Endothelial cell of umbilical vein (primary cell): ENCODE data around the gene SLC25A34. TPM values are rescaled to one million over a fixed set of nuclear protein-coding genes. Genes with fewer than 3 reads are reported as not detected.
A peak's percentile ranks its signal among the peaks of the same experiment; 100 is the strongest.

Experiments used
- BruUV-seq: library from RNA; stranded (reverse); fragments of 400-500 nt; replicated peaks from 2 replicates; lab custom pipeline; 2021; lab: Mats Ljungman, UMichigan
- CTCF ChIA-PET: fragments of 300-600, 350-600 bp; sonication (Branson Sonifier 250); formaldehyde crosslinking; loops from one replicate; lab custom pipeline; 2021; ENCODE audit warnings: antibody characterized with exemption, inconsistent platforms; lab: Charles Lee
- POLR2A ChIA-PET: fragments of 300-600, 350-600 bp; sonication (Branson Sonifier 250); formaldehyde crosslinking; loops from one replicate; lab custom pipeline; 2021; ENCODE audit warnings: antibody characterized with exemption, inconsistent platforms; lab: Charles Lee
- DNase-seq: peaks from one replicate; pipeline ENCODE4 v3.0.0-alpha.2; 2011; ENCODE audit warnings: low read depth, low spot score
- FAIRE-seq: peaks from 2 replicates; lab custom pipeline; 2011; peaks lifted over from hg19 to GRCh38; lab: Jason Lieb, UNC
- H2AFZ ChIP-seq: 2 replicates; pipeline ENCODE4 v1.6.0; 2012; ENCODE audit warnings: low read depth, low read length, control low read depth, inconsistent platforms
- H3K27ac ChIP-seq: 2 replicates; pipeline ENCODE4 v1.5.1; 2011; ENCODE audit warnings: low read depth, mild to moderate bottlenecking, control low read depth, low read length, moderate library complexity; ENCODE audit not compliant: insufficient read depth
- H3K27me3 ChIP-seq, 2 experiments: 2 replicates each; pipeline versions ENCODE4 v1.6.0 to v1.6.1; 2011; ENCODE audit warnings: low read length in 2 of 2, mixed read lengths in 1 of 2; ENCODE audit not compliant: control insufficient read depth in 2 of 2, insufficient read depth in 2 of 2
- H3K36me3 ChIP-seq, 2 experiments: 2 replicates in 1 of 2; 3 replicates in 1 of 2; pipeline ENCODE4 v1.5.1; 2011; ENCODE audit warnings: low read length in 2 of 2, mild to moderate bottlenecking in 1 of 2, moderate library complexity in 1 of 2; ENCODE audit not compliant: control insufficient read depth in 2 of 2, insufficient read depth in 2 of 2; ENCODE audit errors: extremely low read depth in 1 of 2
- H3K4me1 ChIP-seq: 3 replicates; pipeline ENCODE4 v1.5.1; 2011; ENCODE audit warnings: mild to moderate bottlenecking, low read length; ENCODE audit not compliant: control insufficient read depth, insufficient read depth; ENCODE audit errors: extremely low read depth
- H3K4me2 ChIP-seq: 2 replicates; pipeline ENCODE4 v1.6.1; 2011; ENCODE audit warnings: low read length, control low read depth, mixed read lengths; ENCODE audit not compliant: insufficient read depth
- H3K4me3 ChIP-seq, 3 experiments: fragments of 200-600 bp in 1 of 3; sonication (generic), shearing (Covaris generic) in 1 of 3; replicated peaks in 1 of 3; 2 replicates each; pipeline ENCODE4 v1.5.1; 2011 to 2016; ENCODE audit warnings: control low read depth in 3 of 3, low read length in 3 of 3, mild to moderate bottlenecking in 2 of 3, inconsistent platforms in 1 of 3, low read depth in 1 of 3, moderate library complexity in 1 of 3; ENCODE audit not compliant: insufficient read depth in 1 of 3
- H3K79me2 ChIP-seq: 2 replicates; pipeline ENCODE4 v1.6.0; 2012; ENCODE audit warnings: low read length, inconsistent platforms; ENCODE audit not compliant: control insufficient read depth, insufficient read depth
- H3K9ac ChIP-seq: replicated peaks from 2 replicates; pipeline ENCODE3; 2011; ENCODE audit warnings: low read length, control low read depth; ENCODE audit not compliant: insufficient read depth; ENCODE audit errors: extremely low read depth
- H3K9me1 ChIP-seq: replicated peaks from 3 replicates; pipeline ENCODE4 v1.6.0; 2011; ENCODE audit warnings: mild to moderate bottlenecking, low read length; ENCODE audit not compliant: control insufficient read depth, insufficient read depth; ENCODE audit errors: extremely low read depth
- H3K9me3 ChIP-seq: replicated peaks from 2 replicates; pipeline ENCODE4 v1.5.1; 2012; ENCODE audit warnings: low read length, inconsistent platforms; ENCODE audit not compliant: control insufficient read depth, insufficient read depth
- H4K20me1 ChIP-seq: replicated peaks from 2 replicates; pipeline ENCODE3; 2011; ENCODE audit warnings: mild to moderate bottlenecking, low read length; ENCODE audit not compliant: control insufficient read depth, insufficient read depth; ENCODE audit errors: extremely low read depth
- FOS ChIP-seq: IDR thresholded peaks from 2 replicates; pipeline ENCODE4 v1.6.1; 2011; ENCODE audit warnings: mild to moderate bottlenecking, low read length, moderate library complexity, borderline replicate concordance; ENCODE audit not compliant: insufficient read depth
- MYC ChIP-seq: IDR thresholded peaks from one replicate; pipeline ENCODE4 v1.6.1; 2011; ENCODE audit warnings: mild to moderate bottlenecking, low read depth, low read length
- POLR2A ChIP-seq: IDR thresholded peaks from 2 replicates; pipeline ENCODE4 v1.6.1; 2012; ENCODE audit warnings: low read depth, mild to moderate bottlenecking, control low read depth, low read length
- POLR2AphosphoS5 ChIP-seq: IDR thresholded peaks from 2 replicates; pipeline ENCODE4 v1.6.1; 2012; ENCODE audit warnings: low read depth, mild to moderate bottlenecking, control low read depth, low read length, moderate library complexity; ENCODE audit not compliant: insufficient read depth
- dilution Hi-C: fragments of 300-500 bp; cut with MboI; formaldehyde crosslinking; loops from one replicate; pipeline ENCODE4 v1.15.0; 2019; ENCODE audit warnings: low sequenced_read_pairs; ENCODE audit not compliant: extremely low pct_ligation_motif_present
- intact Hi-C: fragments of 100-400 bp; cut with micrococcal nuclease; formaldehyde crosslinking; loops from one replicate; pipeline ENCODE4 v1.10.0; 2022
- polyA plus RNA-seq, 4 experiments: library from polyadenylated mRNA; depleted of rRNA in 3 of 4; stranded (reverse) in 3 of 4; unstranded in 1 of 4; fragments of >200 nt; gene quantifications; 2 replicates each; pipeline versions ENCODE4 v1.2.1 to v1.2.3, GENCODE V29; 2011 to 2012; ENCODE audit warnings: missing spikeins in 1 of 4
- total RNA-seq: library from RNA; stranded (reverse); gene quantifications from 2 replicates; pipeline ENCODE4 v1.2.3, GENCODE V29; 2021

Gene SLC25A34
- total and polyA plus RNA-seq, 2 donors (not counting 3 experiments of a cell fraction or from before 2014, with no cell fraction given): 0.90 to 1.1 TPM

- peaks cover 3% of the 10 kb centered on the region for H4K20me1 ChIP-seq
Measured at GRCh38 chr1:15777909-15778707, 42.0 kb downstream of the SLC25A34 start.

GRCh38 chr1:15785683-15786082 is 49.6 kb downstream of the SLC25A34 start:
- CTCF ChIA-PET: no interaction called here
- no peak overlapping the region for H3K4me2 ChIP-seq
- H3K27me3 ChIP-seq: no peaks in the 10 kb centered on the region
- DNase-seq (no peak), FAIRE-seq (no peak)
- dilution Hi-C loops: no loop called here
- no peak overlapping the region for H3K27ac ChIP-seq
- TF ChIP-seq POLR2A (peak; percentile 36), FOS (no peak), POLR2AphosphoS5 (peak; percentile 11)
- peaks cover 13 to 32% of the 10 kb centered on the region in 2 experiments for H3K36me3 ChIP-seq
- H2AFZ ChIP-seq: no peak overlapping the region
- H3K9ac ChIP-seq: no peak overlapping the region
- H3K9me1 ChIP-seq: no peaks in the 10 kb centered on the region
- no peaks in the 10 kb centered on the region for H4K20me1 ChIP-seq
- no peaks in the 10 kb centered on the region for H3K9me3 ChIP-seq
- no TSS peak for BruUV-seq
- intact Hi-C loops: no loop called here
- no peak overlapping the region for H3K4me3 ChIP-seq
- H3K4me1 ChIP-seq: no peaks in the 10 kb centered on the region
- peaks cover 2% of the 10 kb centered on the region for H3K79me2 ChIP-seq
- POLR2A ChIA-PET: no interaction called here

More at GRCh38 chr1:15777909-15778707, 42.0 kb downstream of the SLC25A34 start:
- Histone ChIP-seq H3K4me2 (no peak overlapping the region), H3K4me1 (no peaks in the 10 kb centered on the region), H2AFZ (no peak overlapping the region), H3K79me2 (peaks cover 15% of the 10 kb centered on the region), H3K4me3 (no peak overlapping the region), H3K9ac (no peak overlapping the region), H3K27me3 (no peaks in the 10 kb centered on the region), H3K9me1 (no peaks in the 10 kb centered on the region), H3K27ac (no peak overlapping the region), H3K9me3 (no peaks in the 10 kb centered on the region), H3K36me3 (peaks cover 34 to 61% of the 10 kb centered on the region in 2 experiments)
- TF ChIP-seq POLR2A (peak; percentile 8), MYC (no peak)
- intact Hi-C loops (no loop called here), dilution Hi-C loops (no loop called here)
- DNase-seq (no peak), FAIRE-seq (peak; percentile 47)
- ChIA-PET CTCF (no interaction called here), POLR2A (interaction anchor here (0.6 kb wide), 1 partner anchor 16 kb away, joined by 3 read pairs; no protein-coding TSS in a partner anchor)
- no TSS peak for BruUV-seq
